AG08396 (cell line): ENCODE data around the gene NGFR.

Source experiments
- DNase-seq: peaks from one replicate; pipeline ENCODE4 v3.0.0; 2012; ENCODE audit warnings: low spot score, mixed read lengths

Gene NGFR

GRCh38 chr17:49469831-49470810 is 25.0 kb upstream of the NGFR start:
- peak; percentile 43 for DNase-seq

GRCh38 chr17:49471089-49471683 is 23.9 kb upstream of the NGFR start:
- no peak for DNase-seq

DNA sequence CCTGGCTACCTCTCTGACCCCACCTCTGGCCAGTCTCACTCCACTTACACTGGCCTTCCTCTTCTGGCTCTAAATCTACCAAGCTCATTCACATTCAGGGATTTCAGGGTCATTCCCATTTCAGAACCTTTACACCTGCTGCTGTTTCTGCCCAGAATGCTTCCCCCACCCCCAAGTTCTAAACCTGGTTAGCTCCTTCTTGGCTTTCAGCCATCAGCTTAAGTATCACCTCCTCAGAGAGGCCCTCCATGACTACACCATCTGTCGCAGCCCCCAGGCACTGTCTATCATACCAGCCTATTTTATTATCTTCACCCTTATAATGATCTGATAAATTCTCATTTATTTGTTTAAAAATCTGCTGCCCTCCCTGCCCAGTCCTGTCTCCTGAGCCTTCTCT is 23.3 kb upstream of the NGFR start:
- DNase-seq = no peak

DNA sequence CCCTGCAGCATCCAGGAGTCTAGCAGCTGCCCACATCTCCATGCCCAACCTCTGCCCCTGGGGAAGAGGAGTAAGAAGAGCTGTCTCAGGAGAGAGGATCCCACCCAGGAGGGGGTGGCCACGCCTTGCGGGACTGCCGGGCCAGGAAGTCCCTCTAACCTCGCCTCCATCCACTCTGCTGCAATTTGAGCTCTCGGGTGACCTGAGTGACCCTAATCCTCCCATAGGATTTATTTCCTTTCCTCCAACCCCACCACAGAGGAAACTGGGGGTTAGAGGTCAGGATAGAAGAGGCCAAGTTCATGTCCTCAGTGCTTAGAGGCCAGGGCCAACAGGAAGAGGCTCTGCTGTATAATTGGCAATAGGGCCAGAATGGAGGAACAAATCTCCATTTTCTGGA is 22.6 kb upstream of the NGFR start:
- no peak for DNase-seq

GRCh38 chr17:49473900-49474751 is 21.0 kb upstream of the NGFR start:
- DNase-seq = no peak

DNA sequence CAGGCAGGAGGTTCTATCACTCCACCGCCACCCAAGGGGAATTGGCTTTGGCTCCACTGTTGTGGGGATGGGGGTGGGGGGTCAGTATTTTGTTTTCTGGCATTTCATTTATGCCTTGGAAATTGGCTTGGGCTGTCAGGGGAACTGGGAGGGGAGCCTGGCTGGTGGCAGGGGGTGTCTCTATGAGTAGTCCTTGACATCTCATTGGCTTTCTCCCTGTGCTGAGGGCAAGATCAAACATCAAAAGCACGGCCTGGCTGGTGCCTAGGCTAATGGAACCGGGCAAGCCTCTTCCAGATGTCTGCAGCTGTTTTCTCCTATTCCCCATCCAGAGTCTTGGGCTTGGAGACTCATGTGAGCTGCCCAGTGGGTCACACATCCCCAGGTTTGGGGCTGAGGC is 17.4 kb upstream of the NGFR start:
- DNase-seq = no peak

DNA sequence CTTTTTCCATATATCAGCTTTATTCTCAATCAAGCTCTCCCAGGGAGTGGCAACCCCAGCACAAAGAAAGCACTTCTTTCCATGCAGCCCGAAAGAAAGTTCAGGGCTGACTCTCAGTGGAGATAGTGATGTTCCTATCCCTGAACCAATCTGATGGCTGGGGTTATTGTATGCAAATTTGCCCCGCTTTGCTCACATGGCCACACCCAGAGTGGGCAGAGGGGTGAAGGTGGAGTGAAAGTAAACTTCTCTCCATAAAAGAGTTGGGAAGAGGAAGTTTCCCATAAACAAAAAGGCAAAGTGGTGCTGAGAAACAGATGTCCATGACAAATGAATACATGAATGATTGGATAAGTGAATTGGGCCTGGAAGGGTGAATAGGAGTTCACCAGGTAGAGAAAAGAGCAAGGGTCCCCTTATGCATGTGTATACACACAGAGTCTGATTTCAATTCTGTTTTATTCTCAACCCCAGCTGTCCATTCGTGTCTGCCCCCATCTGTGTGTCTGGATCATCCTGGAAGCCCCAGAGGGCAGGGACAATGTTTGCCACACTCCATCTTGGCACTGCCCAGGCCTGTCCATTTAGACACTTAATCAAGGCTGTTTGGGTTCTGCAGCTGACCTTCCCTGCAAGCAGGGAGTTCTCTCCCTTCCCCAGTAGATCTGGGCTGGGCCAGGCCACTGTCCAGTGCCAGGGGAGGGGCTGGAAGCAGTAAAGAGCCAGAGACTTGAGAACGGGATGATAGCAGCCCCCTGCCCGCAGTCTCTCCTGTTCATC is 14.1 kb upstream of the NGFR start:
- no peak for DNase-seq

DNA sequence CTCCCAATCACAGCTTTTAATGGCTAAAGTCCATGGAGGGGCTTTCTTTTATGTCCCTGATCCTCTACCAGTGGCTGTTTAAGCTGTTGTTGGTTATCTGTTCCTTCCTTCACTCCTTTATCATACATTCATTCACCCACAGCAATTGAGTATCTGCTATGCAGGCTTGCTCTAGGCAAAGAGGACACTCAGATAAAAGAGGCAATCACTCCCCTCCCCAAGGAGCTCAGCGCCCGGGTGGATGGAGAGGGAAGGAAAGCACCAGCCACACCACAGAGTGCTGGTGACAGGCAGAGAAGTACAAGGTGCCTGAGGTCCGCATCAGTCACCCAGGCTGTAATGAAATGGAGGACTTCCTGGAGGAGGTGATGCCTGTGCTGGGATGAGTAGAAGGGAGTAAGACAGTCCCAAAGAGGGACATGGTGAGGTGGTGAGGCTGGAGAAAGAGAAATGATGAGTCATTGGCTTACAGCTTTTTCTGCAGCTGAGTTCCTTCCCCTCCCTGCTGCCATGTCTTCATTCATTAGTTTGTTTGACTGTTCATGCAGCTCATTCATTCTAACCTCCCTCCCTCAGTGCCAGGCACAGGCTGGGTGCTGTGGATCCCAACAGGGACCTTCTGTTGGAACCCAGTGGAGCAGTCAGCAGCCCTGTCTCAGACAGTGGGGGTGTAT is 12.8 kb upstream of the NGFR start:
- DNase-seq = peak; percentile 51

DNA sequence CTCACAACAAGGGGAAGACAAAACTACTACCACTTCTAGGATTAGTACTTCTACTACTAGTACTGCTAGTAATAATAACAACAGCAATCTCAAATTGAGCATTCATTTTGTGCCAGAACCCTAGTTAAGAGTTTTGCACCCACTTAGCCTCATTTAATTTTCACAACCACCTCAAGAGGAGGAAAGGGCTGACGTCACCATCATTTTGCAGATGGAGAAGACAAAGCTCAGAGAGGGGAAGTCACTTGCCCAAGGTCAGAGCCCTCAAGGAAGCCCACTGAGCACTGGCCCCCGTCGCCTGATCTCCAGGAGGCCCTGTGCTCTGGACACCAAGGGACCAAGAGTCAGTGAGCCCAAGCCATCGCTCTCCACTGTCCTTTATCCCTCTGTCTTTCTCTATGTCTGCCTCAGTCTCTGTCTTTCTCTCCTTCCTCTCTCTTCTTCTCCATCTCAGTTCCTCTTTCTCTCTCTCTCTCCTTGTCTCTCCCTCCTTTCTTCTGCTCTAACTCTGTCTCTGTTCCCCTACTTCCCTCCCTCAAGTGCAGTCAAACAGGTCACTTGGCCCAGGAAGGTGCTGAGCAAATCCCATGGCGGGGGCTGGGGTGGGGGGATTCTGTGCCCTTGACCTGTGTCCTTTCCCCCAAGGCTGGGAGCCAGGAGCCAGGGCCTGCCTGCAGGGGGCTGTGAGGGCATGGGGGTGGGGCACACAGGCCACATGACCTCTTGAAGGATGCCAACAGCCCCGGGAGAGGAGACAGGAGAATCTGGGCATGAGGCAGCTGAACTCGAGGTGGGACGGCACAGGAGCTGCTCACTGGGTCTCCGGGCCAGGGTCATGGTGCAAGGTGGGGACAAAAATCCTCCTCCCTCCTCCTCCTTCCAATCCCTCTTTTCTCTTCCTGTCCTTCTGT is 11.2 kb upstream of the NGFR start:
- no peak for DNase-seq

DNA sequence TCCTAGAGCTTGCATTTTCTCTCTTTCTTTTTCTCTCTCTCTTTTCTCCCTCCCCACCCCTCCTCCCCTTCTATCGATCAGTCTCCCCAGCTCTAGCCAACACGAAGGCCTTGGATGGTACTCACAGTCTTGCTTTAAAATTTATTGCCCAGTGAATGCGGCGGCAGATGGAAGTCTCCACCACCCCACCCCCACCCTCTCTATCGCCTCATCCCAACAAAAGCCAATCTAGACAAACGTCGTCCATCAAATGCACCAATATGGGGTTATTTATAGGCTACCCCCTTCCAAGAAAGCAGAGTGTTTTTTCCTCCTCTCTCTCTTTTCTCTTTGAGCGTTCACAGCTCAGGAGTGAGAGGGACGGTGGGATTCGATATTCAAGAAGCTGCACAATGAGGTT is 10.5 kb upstream of the NGFR start:
- DNase-seq = no peak

DNA sequence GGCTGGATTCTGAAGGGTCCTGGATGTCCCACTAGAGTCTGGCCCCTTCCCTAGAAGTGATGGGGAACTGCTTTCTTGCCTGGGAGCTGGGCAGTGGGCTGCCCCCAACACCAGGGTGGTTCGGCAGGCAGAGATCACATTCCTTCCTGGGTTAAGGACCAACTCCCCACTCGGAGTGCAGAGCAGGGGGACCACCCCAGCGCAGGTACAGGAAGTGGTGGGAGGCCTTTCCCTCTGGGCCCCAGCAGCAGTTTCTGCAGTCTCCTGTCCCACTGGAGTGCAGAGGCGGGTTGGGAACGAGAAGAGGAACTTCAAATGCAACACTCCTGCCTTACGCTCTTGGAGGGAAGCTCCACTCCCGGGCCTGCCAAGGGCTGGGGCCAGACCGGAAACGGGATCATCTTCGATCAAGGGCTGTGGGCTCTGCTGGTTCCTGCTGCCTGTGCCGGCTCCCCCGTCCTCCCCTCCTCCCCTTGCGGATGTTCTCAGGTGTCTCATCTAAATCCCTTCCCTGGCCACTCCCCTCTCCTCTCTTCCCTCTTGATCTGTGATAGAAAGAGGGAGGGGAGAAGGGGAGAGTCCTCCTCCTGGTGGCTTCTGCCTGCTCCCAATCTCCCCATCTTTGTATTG is 9.0 kb upstream of the NGFR start:
- no peak for DNase-seq

DNA sequence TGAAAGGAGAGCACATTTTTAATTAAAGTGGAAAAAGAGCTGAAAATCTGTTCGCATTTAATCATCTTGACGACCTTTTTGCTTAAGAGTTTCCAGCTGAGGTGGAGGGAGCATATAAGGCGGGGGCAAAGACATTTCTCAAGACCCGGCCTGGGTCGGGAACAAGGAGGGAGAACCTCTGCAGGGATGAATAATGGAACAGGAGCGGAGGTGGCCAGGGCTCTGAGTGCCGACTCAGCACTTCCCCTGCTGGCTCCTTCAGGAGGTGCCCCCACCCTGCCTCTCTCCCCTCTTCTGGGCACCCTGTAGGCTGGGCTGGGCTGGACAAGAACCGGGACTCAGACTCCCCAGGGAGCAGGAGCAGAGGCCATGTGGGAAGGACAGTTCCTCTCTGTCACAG is 7.9 kb upstream of the NGFR start:
- no peak for DNase-seq

DNA sequence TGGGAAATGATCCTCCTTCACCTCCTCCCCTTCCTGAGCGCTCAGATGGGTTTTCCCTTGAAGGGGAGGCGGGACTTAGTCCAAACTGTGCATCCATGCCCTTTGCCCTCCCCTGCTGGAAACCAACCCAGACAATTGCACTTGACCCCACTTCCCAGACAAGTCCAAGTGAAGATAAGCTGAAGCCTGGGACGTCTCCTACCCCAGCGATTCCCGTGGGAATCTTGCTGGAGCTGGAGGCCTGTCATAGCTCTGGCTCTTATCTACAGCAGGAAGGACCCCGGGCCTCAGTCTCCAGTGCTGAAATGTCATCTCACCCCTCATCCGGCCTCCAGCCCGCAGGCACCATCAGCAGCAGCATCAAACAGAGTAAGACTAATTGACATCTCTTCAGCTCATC is 6.5 kb upstream of the NGFR start:
- no peak for DNase-seq

- no peak for DNase-seq
Measured at GRCh38 chr17:49489348-49489747, 5.7 kb upstream of the NGFR start.

- no peak for DNase-seq
Measured at GRCh38 chr17:49490276-49490675, 4.8 kb upstream of the NGFR start.

DNA sequence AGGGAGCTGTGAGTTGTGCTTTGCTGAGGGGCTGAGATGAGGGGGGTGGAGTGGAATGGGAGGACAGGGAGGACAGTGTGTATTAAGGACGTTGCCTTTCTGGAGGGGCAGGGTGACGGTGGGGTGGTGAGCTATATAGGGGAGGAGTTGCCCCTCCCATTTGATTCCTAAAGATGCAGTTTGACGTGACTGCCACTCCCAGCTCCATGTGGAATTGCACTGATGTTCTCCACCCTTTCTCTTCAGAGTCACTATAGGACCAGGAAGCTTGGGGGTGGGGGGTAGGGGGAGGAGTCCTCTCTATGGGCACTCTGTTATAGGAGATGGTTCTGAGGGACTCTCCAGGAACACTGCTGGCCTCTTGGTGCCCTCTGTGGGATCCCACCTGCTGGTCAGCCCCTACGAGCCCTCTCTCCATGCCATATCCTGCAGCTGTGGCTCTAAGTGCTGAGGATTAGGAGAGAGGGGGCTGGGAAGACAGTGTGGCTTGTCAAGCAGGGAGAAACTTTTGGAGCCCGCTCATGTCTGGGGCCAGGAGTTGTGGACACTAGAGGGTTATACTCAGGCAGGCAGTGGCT is 3.8 kb upstream of the NGFR start:
- no peak for DNase-seq

- DNase-seq = no peak
Measured at GRCh38 chr17:49494399-49494985, 601 bp upstream of the NGFR start.

DNA sequence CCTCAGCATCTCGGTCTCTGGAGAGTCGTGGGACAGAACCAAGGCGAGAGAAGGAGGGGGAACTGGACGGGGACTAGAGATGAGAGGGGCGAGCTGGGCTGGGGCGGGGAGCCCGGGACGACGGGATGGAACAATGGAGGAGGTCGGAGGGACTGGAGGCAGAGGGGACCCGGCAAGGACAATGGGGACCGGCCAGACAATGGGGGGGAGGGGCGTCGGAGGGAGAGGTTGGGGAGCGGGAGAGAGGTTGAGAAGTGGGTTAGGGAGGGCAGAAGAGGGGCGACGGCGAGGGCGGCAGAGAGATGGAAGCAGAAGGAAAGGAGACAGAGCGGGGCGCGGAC is 719 bp downstream of the NGFR start:
- no peak for DNase-seq
